Right renal cortex interstitium (tissue), 3 donors: ENCODE results near the gene KDM1A. TPM values are rescaled to one million over a fixed set of nuclear protein-coding genes. Genes with fewer than 3 reads are reported as not detected.
"Not testable (repeated sequence)": the region's sequence is repeated elsewhere in the genome, so short reads cannot be mapped to it uniquely, and the experiment has no call there.

Experiments
- DNase-seq, 3 donors: peaks; one replicate each; pipeline ENCODE4 v3.0.0-alpha.2; 2013; ENCODE audit warnings: low read depth in 3 of 3, low spot score in 2 of 3
- polyA plus RNA-seq, 3 donors: library from polyadenylated mRNA; unstranded; fragments of 120-200 nt; gene quantifications; one replicate each; pipeline ENCODE4 v1.2.1, GENCODE V29; 2013; ENCODE audit not compliant: insufficient read length in 3 of 3

Gene KDM1A
- 100 to 1,000 TPM; 129 to 136 (median 131) TPM for polyA plus RNA-seq

DNA sequence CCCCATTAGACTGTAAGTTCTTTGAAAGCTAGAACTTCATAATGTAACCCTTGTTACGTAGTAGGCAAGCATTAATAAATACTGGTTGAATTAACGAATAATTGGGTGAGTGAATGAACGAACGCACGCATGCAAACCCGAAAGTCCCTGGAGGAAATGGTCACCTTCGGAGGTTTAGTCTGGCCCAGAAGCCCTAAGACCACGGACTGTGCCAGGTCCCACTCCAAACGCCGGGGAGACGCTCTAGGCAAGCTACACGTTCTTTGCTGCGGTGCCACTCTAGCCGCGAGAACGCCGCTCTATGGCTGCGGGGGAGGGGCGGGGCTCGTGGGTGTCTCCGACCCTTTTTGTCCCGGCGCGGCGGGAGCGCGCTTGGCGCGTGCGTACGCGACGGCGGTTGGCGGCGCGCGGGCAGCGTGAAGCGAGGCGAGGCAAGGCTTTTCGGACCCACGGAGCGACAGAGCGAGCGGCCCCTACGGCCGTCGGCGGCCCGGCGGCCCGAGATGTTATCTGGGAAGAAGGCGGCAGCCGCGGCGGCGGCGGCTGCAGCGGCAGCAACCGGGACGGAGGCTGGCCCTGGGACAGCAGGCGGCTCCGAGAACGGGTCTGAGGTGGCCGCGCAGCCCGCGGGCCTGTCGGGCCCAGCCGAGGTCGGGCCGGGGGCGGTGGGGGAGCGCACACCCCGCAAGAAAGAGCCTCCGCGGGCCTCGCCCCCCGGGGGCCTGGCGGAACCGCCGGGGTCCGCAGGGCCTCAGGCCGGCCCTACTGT is at the start of gene KDM1A:
Gene KDM1A, plus strand, starts transcription at position 375 of the 769 bp plus-strand sequence. Its CDS starts 129 bp downstream, at position 504.
- peak; percentile 89 to 96 (median 91) for DNase-seq

DNA sequence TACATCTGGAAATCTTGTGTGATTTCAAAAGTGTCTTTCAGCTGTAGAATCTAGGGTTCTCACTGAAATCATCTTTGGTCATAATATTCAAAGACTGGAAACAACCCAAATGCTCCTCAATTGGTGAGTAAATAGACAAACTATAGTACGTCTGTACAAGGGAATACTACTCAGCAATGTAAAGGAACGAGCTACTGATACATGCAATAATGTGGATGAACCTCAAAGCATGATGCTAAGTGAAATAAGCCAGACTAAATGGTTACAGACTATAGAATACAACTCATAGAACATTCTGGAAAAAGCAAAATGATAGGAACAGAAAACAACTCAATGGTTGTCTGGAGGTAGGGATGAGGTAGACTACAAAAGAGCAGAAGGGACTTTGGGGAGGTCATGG is 49.2 kb upstream of the KDM1A start:
- no peak for DNase-seq

DNA sequence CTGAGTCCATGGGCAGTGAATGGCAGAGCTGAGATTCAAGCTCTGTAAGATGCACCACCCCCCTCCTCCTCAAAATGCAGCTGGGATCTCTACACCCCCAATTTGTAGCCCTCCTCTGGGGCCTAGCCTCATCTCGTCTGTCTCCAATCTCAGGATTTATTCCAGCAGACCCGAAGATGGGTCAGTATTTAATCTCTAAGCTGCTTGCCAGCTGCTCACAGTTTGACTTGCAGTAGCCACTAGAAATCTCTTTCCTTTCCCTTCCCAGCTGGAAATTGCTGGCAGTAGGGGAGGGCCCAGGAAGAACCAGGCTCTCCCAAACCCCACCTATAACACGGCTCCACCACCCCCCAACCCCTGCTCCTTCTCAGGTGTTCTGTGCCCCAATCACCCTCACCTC is 48.1 kb upstream of the KDM1A start:
- no peak for DNase-seq

DNA sequence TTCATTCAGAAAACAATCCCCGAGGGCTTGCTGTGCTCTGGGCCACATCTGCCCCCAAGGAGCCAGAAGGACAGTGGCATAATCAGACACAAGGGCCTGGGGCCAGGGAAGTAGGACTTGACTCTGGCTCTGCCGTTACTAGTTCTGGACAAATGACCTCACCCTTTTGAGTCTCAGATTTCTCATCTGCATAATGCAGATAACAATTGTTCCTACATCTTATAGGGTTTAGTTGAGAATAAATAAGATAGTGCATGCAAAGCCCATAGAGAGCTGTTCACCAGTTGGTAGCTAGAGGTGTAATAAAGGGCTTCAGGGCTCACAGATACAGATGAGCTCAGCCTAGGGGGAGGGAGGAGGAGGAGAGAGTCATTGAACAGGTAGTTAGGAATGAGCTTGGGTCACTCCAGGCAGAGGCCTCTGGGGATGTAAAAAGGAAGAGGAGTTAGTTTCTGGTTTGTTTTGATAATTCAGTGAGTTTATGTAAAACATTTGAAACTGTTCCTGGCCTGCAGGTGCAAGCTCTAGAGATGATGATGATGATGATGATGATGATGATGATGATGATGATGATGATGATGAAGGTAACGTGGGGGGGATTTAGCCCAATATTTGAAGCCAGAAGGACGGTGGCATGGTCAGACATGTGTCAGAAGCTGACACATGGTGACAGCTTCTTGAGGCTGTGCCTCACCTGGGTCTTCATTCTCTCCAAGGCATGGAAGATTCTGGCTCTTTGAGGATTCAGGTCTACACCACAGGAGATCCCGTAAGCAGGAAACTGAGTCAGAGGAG is 47.5 kb upstream of the KDM1A start:
- no peak for DNase-seq

DNA sequence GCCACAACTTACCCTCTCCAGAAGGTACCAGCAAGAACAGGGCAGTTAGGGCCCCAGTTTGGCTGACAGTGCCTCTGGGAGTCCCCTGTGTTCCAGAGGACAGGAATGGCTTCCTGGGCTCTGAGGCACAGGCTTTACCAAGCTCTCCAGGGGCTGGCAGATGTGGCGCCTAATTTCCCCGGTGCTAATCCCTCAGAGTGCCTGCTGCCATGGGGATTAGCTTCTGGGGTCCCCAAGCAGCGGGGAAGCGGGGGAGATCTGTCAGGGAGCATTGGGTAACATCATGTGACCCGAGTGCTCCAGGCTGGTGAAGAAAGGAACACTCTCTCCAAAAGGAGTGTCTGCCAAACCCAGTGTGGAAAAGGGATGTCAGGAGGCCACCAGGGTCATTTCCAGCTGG is 46.5 kb upstream of the KDM1A start, which contains the start of gene LACTBL1:
Gene LACTBL1, minus strand, starts transcription at position 107 of the 400 bp plus-strand sequence. CDS start 550 bp downstream, outside the sequence.
- no peak for DNase-seq

DNA sequence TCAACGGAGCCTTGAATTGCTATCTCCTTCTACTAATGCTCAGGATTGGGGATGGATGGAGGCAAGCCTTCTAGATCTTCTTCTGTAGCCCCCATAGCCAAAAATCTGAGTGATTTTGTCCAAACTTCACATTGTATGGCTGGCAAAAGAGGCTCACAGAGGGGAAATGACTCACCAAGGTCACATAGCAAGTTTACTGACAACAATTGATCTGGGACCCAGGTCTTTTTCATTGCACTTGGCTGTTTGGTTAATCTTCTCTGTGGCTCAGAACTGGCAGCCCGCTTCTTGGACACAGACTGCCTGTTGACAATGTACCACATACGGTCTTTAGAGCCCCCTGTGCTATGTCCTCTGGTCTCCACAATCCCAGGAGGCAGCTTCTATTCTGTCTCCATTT is 43.6 kb upstream of the KDM1A start:
- no peak for DNase-seq

DNA sequence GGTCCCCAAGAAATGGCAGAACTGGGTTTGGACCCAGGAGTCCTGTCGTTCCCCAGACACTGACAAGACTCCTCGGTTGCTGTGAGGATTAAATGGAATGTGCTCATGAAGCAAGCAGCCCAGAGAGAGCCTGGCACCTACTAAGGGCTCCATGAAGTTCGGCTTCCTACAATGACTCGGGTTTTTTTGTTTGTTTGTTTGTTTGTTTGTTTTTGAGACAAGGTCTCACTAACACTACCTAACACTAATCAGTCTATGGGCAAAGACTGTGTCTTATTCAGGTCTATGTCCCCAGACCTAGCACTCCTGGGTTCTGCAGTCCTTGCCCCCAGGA is 43.2 kb upstream of the KDM1A start:
- no peak for DNase-seq

DNA sequence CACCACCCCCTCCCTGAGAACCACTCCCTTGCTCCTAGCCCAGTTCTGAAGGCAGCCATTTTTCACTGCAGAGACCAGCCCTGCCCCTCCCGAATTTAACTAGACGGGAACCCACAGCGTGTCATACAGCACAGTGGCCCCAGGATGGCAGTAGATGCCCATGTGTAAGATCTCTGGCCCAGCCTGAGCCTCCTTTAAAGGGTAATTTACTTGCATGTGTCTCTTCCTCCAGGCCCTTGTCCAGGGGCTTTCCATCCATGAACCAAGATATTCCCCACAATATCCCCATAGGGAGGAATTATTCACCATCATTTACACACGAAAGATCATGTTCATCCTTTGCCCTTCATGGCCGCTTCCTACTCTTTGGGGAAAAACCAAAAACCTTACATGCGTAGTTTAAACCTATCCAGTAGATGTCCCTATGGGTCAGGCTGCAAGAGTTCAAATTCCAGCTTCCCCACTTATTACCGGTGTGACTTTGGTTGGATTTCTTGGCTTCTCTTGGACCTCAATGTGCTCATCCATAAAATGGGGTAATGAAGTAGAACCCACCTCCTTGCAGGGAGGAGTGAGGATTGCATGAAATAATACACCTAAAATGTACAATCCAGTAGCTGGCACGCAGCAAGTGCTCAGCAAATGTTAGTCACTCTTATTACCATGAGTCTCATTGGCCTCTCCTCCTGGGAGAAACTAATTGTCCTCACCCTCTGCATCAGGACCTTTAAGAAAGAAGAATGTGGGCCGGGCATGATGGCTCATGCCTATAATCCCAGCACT is 42.6 kb upstream of the KDM1A start:
- DNase-seq, result peak; percentile 33 to 52 (median 36)

DNA sequence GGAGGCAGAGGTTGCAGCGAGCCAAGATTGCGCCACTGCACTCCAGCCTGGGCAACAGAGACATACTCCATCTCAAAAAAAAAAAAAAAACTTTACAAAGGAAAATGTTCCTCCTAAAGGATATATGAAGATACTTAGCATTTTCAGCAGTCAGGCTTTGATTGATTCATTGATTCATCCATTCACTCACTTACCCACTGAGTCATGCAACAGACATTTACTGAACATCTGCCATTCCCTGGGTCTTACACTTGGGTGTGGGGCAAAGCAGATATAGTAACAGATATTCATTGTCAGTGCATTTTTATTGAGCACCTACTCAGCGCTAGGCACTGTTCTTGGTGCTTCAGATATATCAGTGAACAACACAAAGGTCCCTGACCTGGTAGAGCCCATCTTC is 41.0 kb upstream of the KDM1A start:
- no peak for DNase-seq

DNA sequence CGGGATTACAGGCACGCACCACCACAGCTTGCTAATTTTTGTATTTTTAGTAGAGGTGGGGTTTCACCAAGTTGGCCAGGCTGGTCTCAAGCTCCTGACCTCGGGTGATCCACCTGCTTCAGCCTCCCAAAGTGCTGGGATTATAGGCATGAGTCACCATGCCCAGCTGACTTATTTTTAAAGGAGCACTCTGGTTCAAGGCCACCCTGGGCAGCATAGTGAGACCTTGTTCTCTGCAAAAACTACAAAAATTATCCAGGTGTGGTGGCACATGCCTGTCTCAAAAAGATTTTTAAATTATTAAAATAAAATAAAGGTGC is 38.8 kb upstream of the KDM1A start:
- DNase-seq, result not testable (repeated sequence)

DNA sequence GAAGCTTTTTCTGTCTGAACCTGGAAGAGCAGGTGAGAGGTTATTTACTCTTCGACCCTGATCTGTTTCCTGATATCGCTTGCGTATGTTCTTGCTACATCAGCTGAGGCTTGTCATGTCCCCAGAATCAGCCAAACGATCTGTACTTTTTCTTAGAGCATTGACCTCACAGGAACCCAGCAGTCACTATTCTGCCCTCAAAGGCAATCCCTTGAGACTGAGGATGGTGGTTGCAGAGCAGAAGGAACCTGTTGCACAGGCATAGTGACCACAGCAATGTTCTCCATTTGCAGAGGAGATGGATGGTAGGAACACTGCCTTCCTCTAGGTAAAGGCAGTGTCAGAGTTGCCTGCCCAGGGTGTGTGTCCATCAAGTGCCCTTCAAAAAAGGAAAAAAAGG is 35.3 kb upstream of the KDM1A start:
- no peak for DNase-seq

DNA sequence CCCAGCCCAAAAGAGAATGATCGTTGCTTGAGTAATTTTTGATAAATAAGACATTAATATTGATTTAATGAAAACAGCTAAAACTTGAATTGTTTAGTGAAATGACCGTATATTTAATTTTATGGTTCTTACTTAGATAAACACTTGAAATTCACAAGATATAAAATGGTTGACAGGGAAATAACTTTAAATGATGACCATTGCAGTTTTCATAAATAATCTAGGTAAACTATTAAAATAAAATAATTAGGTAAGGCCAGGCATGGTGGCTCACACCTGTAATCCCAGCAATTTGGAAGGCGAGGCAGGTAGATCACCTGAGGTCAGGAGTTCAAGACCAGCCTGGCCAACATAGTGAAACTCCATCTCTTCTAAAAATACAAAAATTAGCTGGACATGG is 26.9 kb upstream of the KDM1A start:
- DNase-seq, result not testable (repeated sequence)

DNA sequence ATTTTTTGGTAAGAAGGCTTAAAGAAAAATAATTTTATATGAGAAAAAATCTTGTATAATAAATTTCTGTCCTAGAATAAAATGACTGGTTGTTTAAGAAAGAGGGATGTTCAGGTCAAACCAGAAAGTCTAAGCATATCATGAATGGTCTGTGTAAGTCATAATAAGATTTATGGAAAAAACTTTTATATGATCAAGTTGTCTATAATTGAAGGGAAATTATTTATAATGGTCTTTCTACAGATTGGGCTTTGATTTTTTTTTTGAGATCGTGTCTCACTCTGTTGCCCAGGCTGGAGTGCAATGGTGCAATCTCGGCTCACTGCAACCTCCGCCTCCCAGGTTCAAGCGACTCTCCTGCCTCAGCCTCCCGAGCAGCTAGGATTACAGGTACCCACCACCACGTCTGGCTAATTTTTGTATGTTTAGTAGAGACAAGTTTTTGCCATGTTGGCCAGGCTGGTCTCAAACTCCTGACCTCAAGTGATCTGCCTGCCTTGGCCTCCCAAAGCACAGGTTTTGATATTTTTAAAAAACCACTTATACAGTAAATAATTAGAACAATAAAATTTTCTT is 26.0 kb upstream of the KDM1A start:
- not testable (repeated sequence) for DNase-seq

DNA sequence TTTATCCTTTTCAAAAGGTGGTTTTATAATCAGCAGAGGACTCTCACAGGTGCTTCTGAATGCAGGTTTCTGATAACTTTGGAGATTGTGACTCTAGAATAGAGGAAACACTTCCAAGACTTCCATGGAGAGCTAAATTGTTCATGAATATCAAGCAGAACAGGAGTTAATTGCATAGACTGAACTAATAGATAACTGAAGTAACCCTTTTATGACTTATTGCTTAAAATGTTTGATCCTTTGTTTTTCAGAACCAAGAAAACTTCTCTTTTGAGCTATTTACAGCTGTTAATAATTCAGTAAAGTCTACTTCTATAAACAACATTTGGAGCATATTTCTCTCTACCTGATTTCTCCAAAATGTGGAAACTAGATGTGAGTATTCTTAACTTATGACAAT is 23.5 kb upstream of the KDM1A start:
- no peak for DNase-seq

DNA sequence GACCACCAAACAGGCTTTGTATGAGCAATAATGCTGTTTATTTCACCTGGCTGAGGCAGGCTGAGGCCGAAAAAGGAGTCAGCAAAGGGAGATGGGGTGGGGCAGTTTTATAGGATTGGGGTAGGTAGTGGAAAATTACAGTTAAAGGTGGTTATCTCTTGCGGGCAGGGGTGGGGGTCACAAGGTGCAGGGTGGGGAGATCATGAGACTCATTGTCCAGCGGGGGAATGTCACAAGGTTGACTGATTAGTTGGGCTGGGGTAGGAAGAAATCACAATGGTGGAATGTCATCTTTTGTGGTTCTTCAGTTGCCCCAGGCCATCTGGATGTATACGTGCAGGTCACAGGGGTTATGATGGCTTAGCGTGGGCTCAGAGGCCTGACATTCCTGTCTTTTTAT is 21.7 kb upstream of the KDM1A start:
- DNase-seq, result not testable (repeated sequence)

DNA sequence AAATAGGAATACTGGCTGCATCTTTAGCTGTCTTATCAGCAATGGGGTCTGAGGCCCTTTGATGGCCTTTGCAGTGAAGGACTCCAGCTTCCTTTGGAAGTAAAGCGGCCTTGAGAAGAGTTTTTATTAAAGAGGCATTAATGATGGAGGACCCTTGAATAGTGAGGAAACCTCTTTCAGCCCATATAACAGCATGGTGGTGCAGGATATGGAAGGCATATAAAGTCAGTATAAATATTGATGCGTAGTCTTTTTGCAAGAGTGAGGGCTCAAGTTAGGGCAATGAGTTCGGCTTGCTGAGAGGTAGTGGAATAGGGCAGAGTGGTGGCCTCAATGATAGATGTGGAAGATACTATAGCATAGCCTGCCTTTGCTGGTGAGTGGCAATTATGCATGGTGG is 19.1 kb upstream of the KDM1A start:
- not testable (repeated sequence) for DNase-seq

DNA sequence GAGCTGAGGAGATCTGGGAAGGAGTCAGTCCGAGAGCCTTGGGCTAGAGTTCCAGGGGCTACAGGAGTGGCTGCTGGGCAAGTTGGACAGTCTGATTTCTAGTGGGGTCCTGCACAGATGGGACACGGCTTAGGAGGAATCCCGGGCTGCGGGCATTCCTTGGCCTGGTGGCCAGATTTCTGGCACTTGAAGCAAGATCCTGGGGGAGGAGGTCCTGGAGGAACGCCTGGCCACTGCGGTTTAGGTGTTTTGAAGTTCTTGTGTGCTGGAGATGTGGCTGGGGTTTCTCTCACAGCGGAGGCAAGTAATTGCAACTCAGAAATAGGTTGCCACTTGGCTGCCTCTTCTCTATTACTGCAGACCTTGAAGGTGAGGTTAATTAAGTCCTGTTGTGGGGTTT is 17.1 kb upstream of the KDM1A start:
- DNase-seq, result not testable (repeated sequence)

DNA sequence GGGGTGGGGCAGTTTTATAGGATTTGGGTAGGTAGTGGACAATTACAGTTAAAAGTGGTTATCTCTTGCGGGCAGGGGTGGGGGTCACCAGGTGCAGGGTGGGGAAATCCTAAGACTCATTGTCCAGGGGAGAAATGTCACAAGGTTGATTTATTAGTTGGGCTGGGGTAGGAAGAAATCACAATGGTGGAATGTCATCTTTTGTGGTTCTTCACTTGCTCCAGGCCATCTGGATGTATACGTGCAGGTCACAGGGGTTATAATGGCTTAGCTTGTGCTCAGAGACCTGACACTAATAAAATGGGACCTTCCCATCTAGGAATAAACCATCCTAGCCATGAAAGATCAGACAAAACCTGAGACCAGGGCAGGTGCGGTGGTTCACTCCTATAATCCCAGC is 15.2 kb upstream of the KDM1A start:
- no peak for DNase-seq

DNA sequence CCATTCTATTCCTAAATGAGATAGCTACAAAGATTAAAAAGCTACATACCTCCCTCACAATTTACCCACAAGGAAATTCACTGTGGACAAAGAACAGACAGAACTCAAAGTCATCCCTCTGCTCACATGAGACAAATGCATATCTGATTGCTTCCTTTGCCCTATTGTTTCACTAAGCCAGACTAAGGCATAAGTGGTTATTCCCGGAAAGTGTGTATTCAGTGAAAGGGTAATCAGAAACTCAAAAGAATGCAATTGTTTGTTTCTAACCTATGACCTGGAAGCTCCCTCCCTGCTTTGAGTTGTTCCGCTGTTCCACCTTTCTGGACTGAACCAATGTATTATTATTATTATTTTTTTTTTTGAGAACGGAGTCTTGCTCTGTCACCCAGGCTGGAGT is 14.5 kb upstream of the KDM1A start:
- not testable (repeated sequence) for DNase-seq

DNA sequence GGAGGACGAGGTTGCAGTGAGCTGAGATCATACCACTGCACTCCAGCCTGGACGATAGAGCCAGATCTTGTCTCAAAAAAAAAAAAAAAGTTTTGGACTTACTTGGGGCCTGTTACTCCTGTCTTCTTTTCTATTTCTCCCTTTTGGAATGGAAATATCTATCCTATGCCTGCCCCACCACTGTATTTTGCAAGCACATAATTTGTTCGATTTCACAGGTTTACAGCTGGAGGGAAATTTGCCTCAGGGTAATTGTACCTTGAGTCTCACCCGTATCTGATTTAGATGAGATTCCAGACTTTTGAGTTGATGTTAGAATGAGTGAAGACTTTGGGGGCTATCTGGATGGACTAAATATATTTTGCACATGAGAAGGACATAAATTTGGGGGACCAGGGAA is 12.2 kb upstream of the KDM1A start:
- no peak for DNase-seq

DNA sequence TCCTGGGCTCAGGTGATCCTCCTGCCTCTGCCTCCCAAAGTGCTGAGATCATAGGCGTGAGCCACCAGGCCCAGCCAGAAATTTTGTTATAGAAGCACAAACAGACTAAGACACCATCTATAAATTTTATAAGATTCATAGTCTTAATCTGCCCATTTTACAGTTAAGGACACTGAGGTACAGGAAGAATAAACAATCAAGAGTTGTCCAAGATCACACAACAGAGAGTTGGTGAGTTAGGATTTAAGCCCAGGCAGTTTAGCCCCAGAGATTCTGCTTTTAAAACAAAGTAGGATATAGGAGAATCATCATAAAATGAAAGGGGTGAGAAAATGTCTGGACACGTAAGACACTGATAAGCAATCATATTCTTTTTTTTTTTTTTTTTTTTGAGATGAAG is 10.4 kb upstream of the KDM1A start:
- no peak for DNase-seq
